ENCODE results near the gene SLC25A19. TPM values are rescaled to one million over a fixed set of nuclear protein-coding genes. Genes with fewer than 3 reads are reported as not detected.

The SLC25A19 gene
- total and polyA plus RNA-seq, 2 donors (not counting 1 experiment from before 2014, with no cell fraction given) = 5.1 to 9.7 TPM

- H3K4me1 ChIP-seq (ENCODE audit: control insufficient read depth, extremely low read depth, insufficient read depth, low read length) = peaks cover 3% of the 10 kb centered on the region
- no peaks in the 10 kb centered on the region for H3K79me2 ChIP-seq (ENCODE audit: control insufficient read depth, insufficient read depth, low read length)
- no peak overlapping the region for H3K4me2 ChIP-seq (ENCODE audit: extremely low read depth, insufficient read depth, low read length)
- peak overlapping the region; percentile 39 for H3K27ac ChIP-seq (ENCODE audit: insufficient read depth, low read length)
- no peaks in the 10 kb centered on the region for H3K9me3 ChIP-seq (ENCODE audit: control insufficient read depth, insufficient read depth, low read depth, low read length)
- no peak for TF ChIP-seq EZH2 (IDR thresholded peaks at IDR 0.05; ENCODE audit: low read length, missing control alignments)
- TF ChIP-seq CTCF (conservative IDR thresholded peaks at IDR 0.05 in 1 of 2, IDR thresholded peaks at IDR 0.05 in 1 of 2; ENCODE audit: low read depth in 1 of 2, low read length in 2 of 2) = no peak
- no peak overlapping the region for H3K4me3 ChIP-seq (replicated peaks in 1 of 4; ENCODE audit: control extremely low read depth in 1 of 4, insufficient read depth in 1 of 4, low read depth in 3 of 4, low read length in 4 of 4)
- H3K9ac ChIP-seq (ENCODE audit: insufficient read depth, low read length) = no peak overlapping the region
- no peaks in the 10 kb centered on the region for H3K27me3 ChIP-seq (ENCODE audit: control insufficient read depth, insufficient read depth, low read length)
- no peaks in the 10 kb centered on the region for H4K20me1 ChIP-seq (ENCODE audit: control insufficient read depth, extremely low read depth, insufficient read depth, low read length)
- H3K36me3 ChIP-seq (ENCODE audit: control insufficient read depth, insufficient read depth, low read length) = peaks cover 52% of the 10 kb centered on the region
- DNase-seq (ENCODE audit: low read depth in 2 of 2) = no peak
- H2AFZ ChIP-seq (ENCODE audit: low read length) = no peak overlapping the region
Measured at GRCh38 chr17:75241143-75241430, 48.1 kb downstream of the SLC25A19 start.

GRCh38 chr17:75240394-75241142, 48.7 kb downstream of the SLC25A19 start:
- no peak overlapping the region for H3K4me3 ChIP-seq (replicated peaks in 1 of 4; ENCODE audit: control extremely low read depth in 1 of 4, insufficient read depth in 1 of 4, low read depth in 3 of 4, low read length in 4 of 4)
- no peak overlapping the region for H3K4me2 ChIP-seq (ENCODE audit: extremely low read depth, insufficient read depth, low read length)
- H3K9ac ChIP-seq (ENCODE audit: insufficient read depth, low read length) = no peak overlapping the region
- H2AFZ ChIP-seq (ENCODE audit: low read length) = no peak overlapping the region
- peak overlapping the region; percentile 39 for H3K27ac ChIP-seq (ENCODE audit: insufficient read depth, low read length)
- H3K79me2 ChIP-seq (ENCODE audit: control insufficient read depth, insufficient read depth, low read length) = no peaks in the 10 kb centered on the region
- no peaks in the 10 kb centered on the region for H3K27me3 ChIP-seq (ENCODE audit: control insufficient read depth, insufficient read depth, low read length)
- peak; percentile 22 to 24 for DNase-seq (ENCODE audit: low read depth in 2 of 2)
- no peaks in the 10 kb centered on the region for H3K9me3 ChIP-seq (ENCODE audit: control insufficient read depth, insufficient read depth, low read depth, low read length)
- TF ChIP-seq EZH2 (IDR thresholded peaks at IDR 0.05; ENCODE audit: low read length, missing control alignments) = no peak
- peak; percentile 46 to 72 for TF ChIP-seq CTCF (conservative IDR thresholded peaks at IDR 0.05 in 1 of 2, IDR thresholded peaks at IDR 0.05 in 1 of 2; ENCODE audit: low read depth in 1 of 2, low read length in 2 of 2)
- peaks cover 50% of the 10 kb centered on the region for H3K36me3 ChIP-seq (ENCODE audit: control insufficient read depth, insufficient read depth, low read length)
- H4K20me1 ChIP-seq (ENCODE audit: control insufficient read depth, extremely low read depth, insufficient read depth, low read length) = no peaks in the 10 kb centered on the region
- H3K4me1 ChIP-seq (ENCODE audit: control insufficient read depth, extremely low read depth, insufficient read depth, low read length) = peaks cover 3% of the 10 kb centered on the region

GRCh38 chr17:75239778-75240393, 49.3 kb downstream of the SLC25A19 start:
- H3K4me3 ChIP-seq (replicated peaks in 1 of 4; ENCODE audit: control extremely low read depth in 1 of 4, insufficient read depth in 1 of 4, low read depth in 3 of 4, low read length in 4 of 4) = no peak overlapping the region
- H4K20me1 ChIP-seq (ENCODE audit: control insufficient read depth, extremely low read depth, insufficient read depth, low read length) = no peaks in the 10 kb centered on the region
- peaks cover 45% of the 10 kb centered on the region for H3K36me3 ChIP-seq (ENCODE audit: control insufficient read depth, insufficient read depth, low read length)

More at GRCh38 chr17:75239778-75240393, 49.3 kb downstream of the SLC25A19 start:
- peaks cover 3% of the 10 kb centered on the region for H3K4me1 ChIP-seq (ENCODE audit: control insufficient read depth, extremely low read depth, insufficient read depth, low read length)
- no peak overlapping the region for H3K4me2 ChIP-seq (ENCODE audit: extremely low read depth, insufficient read depth, low read length)
- H3K27me3 ChIP-seq (ENCODE audit: control insufficient read depth, insufficient read depth, low read length) = no peaks in the 10 kb centered on the region
- no peaks in the 10 kb centered on the region for H3K79me2 ChIP-seq (ENCODE audit: control insufficient read depth, insufficient read depth, low read length)
- no peak for DNase-seq (ENCODE audit: low read depth in 2 of 2)
- H3K9ac ChIP-seq (ENCODE audit: insufficient read depth, low read length) = no peak overlapping the region
- H2AFZ ChIP-seq (ENCODE audit: low read length) = no peak overlapping the region
- TF ChIP-seq EZH2 (IDR thresholded peaks at IDR 0.05; ENCODE audit: low read length, missing control alignments) (no peak), CTCF (conservative IDR thresholded peaks at IDR 0.05 in 1 of 2, IDR thresholded peaks at IDR 0.05 in 1 of 2; ENCODE audit: low read depth in 1 of 2, low read length in 2 of 2) (no peak)
- no peak overlapping the region for H3K27ac ChIP-seq (ENCODE audit: insufficient read depth, low read length)
- H3K9me3 ChIP-seq (ENCODE audit: control insufficient read depth, insufficient read depth, low read depth, low read length) = no peaks in the 10 kb centered on the region

Measured in fibroblast of lung (primary cell).